GM21526 (cell line): ENCODE results near the gene TM4SF5.

Experiments used
- ATAC-seq: cut with Tn5 transposase; IDR thresholded peaks from one replicate; pipeline ENCODE4 v1.9.1; 2021; ENCODE audit warnings: moderate library complexity; ENCODE audit not compliant: unreplicated experiment, low FRiP score

Gene TM4SF5, protein sequence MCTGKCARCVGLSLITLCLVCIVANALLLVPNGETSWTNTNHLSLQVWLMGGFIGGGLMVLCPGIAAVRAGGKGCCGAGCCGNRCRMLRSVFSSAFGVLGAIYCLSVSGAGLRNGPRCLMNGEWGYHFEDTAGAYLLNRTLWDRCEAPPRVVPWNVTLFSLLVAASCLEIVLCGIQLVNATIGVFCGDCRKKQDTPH

DNA sequence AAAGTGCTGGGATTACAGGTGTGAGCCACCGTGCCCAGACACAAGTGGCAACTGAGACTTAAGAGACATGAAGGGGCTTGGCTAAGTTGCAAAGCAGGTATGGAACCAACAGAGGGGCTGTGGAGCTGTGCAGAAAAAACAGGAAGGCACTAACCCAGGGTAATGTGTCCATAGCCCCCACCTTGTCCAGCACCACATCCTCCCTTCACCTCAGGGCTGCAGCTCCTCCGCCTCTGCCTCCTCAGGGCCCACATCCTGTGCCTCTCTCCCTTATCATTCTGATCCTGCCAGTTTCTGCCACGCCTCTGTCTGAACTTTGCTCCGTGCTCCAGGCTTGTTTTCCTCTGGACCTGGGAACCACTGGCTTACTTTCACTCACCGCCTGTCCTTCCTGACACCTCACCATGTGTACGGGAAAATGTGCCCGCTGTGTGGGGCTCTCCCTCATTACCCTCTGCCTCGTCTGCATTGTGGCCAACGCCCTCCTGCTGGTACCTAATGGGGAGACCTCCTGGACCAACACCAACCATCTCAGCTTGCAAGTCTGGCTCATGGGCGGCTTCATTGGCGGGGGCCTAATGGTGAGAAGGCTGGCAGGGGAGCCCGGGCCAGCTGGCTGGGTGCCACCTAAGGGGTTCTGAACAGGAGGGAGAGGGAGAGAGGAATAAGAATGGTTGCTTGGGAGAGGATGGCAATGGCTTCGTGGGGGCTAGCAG is at the start of gene TM4SF5:
TSS of gene TM4SF5 (plus strand) at position 368 of the 716 bp plus-strand sequence. CDS start at position 405, 37 bp downstream.
- ATAC-seq = no peak

GRCh38 chr17:4722678-4723240 is 48.9 kb upstream of the TM4SF5 start:
- no peak for ATAC-seq

- ATAC-seq = no peak
Observed at GRCh38 chr17:4724650-4725049, 47.0 kb upstream of the TM4SF5 start.

DNA sequence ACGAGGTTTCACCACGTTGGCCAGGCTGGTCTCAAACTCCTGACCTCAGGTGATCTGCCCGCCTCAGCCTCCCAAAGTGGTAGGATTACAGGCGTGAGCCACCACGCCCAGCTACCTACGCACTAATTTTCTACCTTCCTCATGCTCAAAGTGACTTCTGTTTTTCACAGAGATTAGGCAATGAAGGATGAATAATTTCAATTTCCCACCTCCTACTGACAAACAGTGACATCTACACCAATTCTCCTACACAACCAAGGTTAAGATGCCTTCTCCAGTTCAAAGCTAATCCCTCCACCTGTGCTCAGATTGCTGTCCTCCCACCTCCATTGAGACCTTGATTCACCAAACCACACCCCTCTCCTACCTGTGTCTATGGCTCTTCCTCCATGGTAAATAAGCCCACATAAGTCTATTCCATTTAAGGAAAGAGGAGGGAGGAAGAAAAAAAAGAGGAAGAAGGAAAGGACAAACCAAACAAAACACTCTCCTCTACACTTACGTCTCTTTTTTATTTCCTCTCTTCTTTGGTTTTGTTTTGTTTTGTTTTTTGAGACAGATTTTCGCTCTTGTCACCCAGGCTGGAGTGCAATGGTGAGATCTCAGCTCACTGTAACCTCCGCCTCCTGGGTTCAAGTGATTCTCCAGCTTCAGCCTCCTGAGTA is 45.9 kb upstream of the TM4SF5 start:
- no peak for ATAC-seq

DNA sequence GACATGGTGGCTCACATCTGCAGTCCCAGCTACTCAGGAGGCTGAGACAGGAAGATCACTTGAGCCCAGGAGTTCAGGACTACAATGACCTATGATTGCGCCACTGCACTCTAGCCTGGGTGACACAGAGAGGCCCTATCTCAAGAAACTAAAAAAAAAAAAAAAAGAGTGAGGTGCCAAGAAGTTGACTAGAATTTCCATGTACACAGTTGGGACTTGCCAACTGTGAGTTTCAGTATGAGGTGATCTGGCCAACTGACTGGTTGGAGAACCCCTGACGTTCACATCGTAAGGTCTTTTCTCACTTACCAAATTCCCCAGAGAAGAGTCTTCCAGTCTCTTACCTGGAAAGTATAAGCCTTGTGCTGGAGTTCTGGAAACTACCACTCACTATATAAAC is 43.6 kb upstream of the TM4SF5 start:
- ATAC-seq = no peak

GRCh38 chr17:4733073-4733531 is 38.6 kb upstream of the TM4SF5 start:
- ATAC-seq = no peak

GRCh38 chr17:4734857-4735475 is 36.7 kb upstream of the TM4SF5 start:
- ATAC-seq = no peak

- no peak for ATAC-seq
Observed at GRCh38 chr17:4735876-4736651, 35.6 kb upstream of the TM4SF5 start.

DNA sequence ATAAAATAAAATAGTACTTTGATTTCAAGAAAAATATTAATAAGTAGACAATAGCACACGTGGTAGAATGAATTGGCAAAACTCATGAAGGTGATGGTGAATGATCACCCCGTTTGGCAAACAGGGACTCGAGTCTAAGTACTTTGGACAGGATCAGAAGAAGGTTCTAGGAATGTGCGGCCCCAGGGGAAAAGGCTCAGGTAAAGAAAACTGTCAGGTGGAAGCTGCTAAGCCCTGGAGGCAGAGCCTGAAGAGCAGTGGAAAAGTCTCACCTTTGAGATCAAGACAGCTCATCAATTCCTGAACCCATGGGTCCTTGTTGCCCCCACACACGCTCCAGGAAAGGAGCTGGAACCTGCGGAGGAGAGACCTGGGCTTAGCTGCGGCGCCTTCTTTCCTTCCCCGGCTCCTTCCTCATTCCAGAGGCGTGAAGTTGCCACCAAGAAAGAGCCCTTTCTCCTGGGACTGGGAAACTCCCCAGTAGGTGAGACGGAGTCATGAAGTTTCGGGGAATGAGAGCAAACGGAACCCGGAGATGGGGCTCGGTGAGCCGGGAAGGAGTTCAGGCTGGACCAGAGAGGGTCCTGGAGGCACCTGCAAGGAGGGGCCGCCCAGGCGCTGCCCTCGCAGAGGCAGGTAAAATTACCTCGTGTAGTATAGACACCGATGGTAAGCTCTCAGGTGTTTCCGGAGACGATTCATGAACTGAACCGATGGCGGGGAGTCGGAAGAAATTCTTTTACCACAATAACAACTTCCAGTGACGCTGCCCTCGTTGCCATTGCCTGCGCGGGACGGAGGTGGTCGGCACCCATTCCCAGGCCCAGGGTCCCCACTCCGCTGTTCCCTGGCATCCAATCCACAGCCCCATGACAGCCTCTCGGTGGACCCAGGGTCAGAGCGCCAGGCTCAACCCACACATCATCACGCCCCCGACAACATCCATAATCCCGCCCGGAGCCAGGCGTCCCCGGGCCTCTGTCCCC is 33.3 kb upstream of the TM4SF5 start:
- no peak for ATAC-seq

DNA sequence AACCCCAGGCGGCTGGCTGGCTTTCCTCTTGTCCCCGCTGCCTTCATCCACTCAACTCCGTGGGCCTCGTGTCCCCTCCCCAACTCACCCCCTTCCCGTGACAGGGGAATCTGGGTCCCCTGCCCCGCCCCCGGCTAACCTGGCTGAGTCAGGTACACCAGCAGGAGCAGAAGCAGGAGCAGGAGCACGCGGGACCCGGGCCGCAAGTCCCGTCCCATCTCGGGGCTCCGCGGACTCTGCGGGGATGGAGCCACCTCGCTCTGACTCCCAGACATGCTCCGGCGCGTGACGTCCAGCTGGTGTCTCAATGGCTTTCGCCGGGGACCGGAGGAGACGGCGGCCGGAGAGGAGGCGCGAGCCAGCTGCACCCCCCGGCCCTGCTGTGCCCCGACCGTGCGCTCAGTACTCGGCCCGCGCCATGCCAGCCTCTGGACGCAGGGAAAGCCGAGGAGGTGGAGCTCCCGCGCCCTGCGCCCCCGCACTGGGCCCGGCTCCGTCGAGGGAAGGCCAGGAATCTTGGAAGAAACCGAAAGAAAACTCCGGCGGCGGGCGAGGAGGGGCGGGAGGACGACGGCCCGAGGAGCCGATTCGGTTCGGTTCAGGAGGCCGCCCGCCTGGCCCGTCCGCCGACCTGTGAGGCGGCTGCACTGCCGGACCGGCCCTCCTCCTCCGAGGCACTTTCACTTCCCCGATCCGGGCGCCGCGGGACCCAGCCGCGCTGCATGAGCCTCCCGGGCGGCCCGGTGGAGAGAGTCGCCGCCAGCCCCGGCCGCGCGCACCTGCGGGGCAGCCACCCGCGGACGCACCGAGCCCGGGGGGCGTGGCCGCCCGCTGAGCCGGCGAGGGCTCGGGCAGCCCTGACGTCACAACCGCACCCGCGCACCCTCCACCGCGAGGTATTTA is 32.3 kb upstream of the TM4SF5 start, which contains the start of the genes CXCL16 and ZMYND15:
TSS of gene CXCL16 (minus strand) at position 807 of the 903 bp plus-strand sequence. CDS start at position 218, 589 bp downstream.
TSS of gene ZMYND15 (plus strand) at position 712 of the 903 bp plus-strand sequence. CDS start 716 bp downstream, outside the sequence.
- ATAC-seq = no peak

GRCh38 chr17:4740025-4740351 is 31.7 kb upstream of the TM4SF5 start:
- no peak for ATAC-seq

DNA sequence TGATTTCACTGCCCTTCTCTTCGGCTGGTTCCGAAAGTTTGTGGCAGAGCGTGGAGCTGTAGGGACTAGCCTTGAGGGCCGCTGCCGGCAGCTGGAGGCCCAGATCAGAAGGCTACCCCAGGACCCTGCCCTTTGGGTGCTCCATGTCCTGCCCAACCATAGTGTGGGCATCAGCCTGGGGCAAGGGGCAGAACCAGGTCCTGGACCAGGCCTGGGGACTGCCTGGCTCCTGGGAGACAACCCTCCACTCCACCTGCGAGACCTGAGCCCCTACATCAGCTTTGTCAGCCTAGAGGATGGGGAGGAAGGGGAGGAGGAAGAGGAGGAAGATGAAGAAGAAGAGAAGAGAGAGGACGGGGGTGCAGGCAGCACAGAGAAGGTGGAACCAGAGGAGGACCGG is 31.1 kb upstream of the TM4SF5 start:
- no peak for ATAC-seq

GRCh38 chr17:4741544-4741943 is 30.1 kb upstream of the TM4SF5 start:
- ATAC-seq = no peak

GRCh38 chr17:4742133-4742532 is 29.6 kb upstream of the TM4SF5 start:
- ATAC-seq = no peak

GRCh38 chr17:4742629-4743028 is 29.1 kb upstream of the TM4SF5 start:
- ATAC-seq = no peak

GRCh38 chr17:4743216-4743615 is 28.5 kb upstream of the TM4SF5 start:
- no peak for ATAC-seq

- ATAC-seq = no peak
Observed at GRCh38 chr17:4743898-4744297, 27.8 kb upstream of the TM4SF5 start.
